Common myeloid progenitor, CD34-positive (primary cell): ENCODE results near the gene CD300E.

Experiments
- CTCF ChIA-PET: fragments of 350-600 bp; sonication (Branson Sonifier 250); formaldehyde crosslinking; loops from one replicate; lab custom pipeline; 2021; ENCODE audit warnings: antibody characterized with exemption; lab: Charles Lee
- POLR2A ChIA-PET: fragments of 350-600 bp; sonication (Branson Sonifier 250); formaldehyde crosslinking; loops from one replicate; lab custom pipeline; 2021; ENCODE audit warnings: antibody characterized with exemption; lab: Charles Lee
- DNase-seq, 3 donors: peaks; one replicate each; pipeline versions ENCODE4 v3.0.0 to v3.0.0-alpha.2; 2013
- H3K27ac ChIP-seq, 2 experiments: 1 replicate in 1 of 2; 2 replicates in 1 of 2; pipeline ENCODE4 v1.7.0; 2013; ENCODE audit warnings: inconsistent platforms in 2 of 2, low read length in 2 of 2, mild to moderate bottlenecking in 2 of 2, low read depth in 1 of 2, moderate library complexity in 1 of 2; ENCODE audit not compliant: severe bottlenecking in 2 of 2, insufficient read depth in 1 of 2, poor library complexity in 1 of 2
- H3K27me3 ChIP-seq, 5 experiments: replicated peaks in 2 of 5; 1 replicate in 3 of 5; 2 replicates in 2 of 5; pipeline versions ENCODE4 v1.6.1 to v1.7.0; 2013; ENCODE audit warnings: low read length in 4 of 5, mild to moderate bottlenecking in 2 of 5, moderate library complexity in 2 of 5, inconsistent platforms in 1 of 5; ENCODE audit not compliant: insufficient read depth in 5 of 5, control insufficient read depth in 4 of 5
- H3K36me3 ChIP-seq, 4 experiments: 1 replicate in 2 of 4; 2 replicates in 2 of 4; pipeline versions ENCODE4 v1.6.1 to v1.7.0; 2013; ENCODE audit warnings: low read length in 3 of 4, control low read depth in 1 of 4, mild to moderate bottlenecking in 1 of 4; ENCODE audit not compliant: control insufficient read depth in 4 of 4, insufficient read depth in 4 of 4
- H3K4me1 ChIP-seq, 4 experiments: 1 replicate in 3 of 4; 2 replicates in 1 of 4; pipeline versions ENCODE4 v1.6.1 to v1.7.1; 2013; ENCODE audit warnings: low read length in 3 of 4, mild to moderate bottlenecking in 3 of 4, control low read depth in 1 of 4, inconsistent platforms in 1 of 4, moderate library complexity in 1 of 4; ENCODE audit not compliant: control insufficient read depth in 4 of 4, insufficient read depth in 4 of 4; ENCODE audit errors: control extremely low read depth in 1 of 4
- H3K4me3 ChIP-seq, 7 experiments: 1 replicate in 4 of 7; 2 replicates in 3 of 7; pipeline versions ENCODE4 v1.5.1 to v1.7.0; 2013; ENCODE audit warnings: mild to moderate bottlenecking in 7 of 7, low read length in 6 of 7, moderate library complexity in 6 of 7, inconsistent platforms in 2 of 7, low read depth in 2 of 7, control low read depth in 1 of 7; ENCODE audit not compliant: insufficient read depth in 4 of 7, control insufficient read depth in 1 of 7; ENCODE audit errors: extremely low read depth in 1 of 7
- H3K9me3 ChIP-seq, 5 experiments: 1 replicate in 4 of 5; 2 replicates in 1 of 5; pipeline versions ENCODE4 v1.6.1 to v1.7.1; 2013; ENCODE audit warnings: low read length in 4 of 5, mild to moderate bottlenecking in 2 of 5, inconsistent platforms in 1 of 5, low read depth in 1 of 5, moderate library complexity in 1 of 5; ENCODE audit not compliant: control insufficient read depth in 4 of 5, insufficient read depth in 2 of 5; ENCODE audit errors: control extremely low read depth in 1 of 5
- WGBS: methylation state at CpG from one replicate; pipeline ENCODE4 v1.1.5; 2013; ENCODE audit not compliant: insufficient coverage; 5-methylcytosine and 5-hydroxymethylcytosine counted together

The CD300E gene

DNA sequence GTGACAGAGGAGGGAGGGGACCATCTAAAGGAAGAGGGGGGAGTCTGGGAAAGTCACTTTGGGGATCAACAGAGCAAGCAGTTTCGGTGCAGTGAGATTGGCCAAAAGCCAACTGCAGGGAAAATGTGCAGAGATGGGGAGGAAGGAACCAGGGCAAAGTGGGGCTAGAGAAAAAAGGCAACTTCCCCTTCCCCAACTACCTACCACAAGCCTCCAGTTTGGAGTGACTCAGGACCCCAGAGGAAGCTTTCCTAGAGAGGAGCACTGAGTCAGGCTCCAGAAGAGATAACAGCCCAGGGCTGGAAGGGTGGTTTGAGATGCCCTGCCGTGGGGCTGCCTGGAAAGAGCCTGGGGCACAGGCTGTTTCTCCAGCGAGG lies 24.5 kb downstream of the CD300E start:
- POLR2A ChIA-PET = no interaction called here
- WGBS = 0% methylated on average over 2 of the region's 3 CpGs
- DNase-seq = peak; percentile 33 to 70 (median 66)
- CTCF ChIA-PET = interaction anchor here (2.1 to 2.6 kb wide), 2 partner anchors 12 to 33 kb away, joined by 6 to 9 read pairs; no protein-coding TSS in a partner anchor
- Histone ChIP-seq H3K27ac (no peak overlapping the region), H3K4me1 (peaks cover 12 to 42% (median 27%) of the 10 kb centered on the region in 4 experiments), H3K36me3 (no peaks in the 10 kb centered on the region), H3K27me3 (no peaks in the 10 kb centered on the region), H3K4me3 (no peak overlapping the region), H3K9me3 (no peaks in the 10 kb centered on the region)

DNA sequence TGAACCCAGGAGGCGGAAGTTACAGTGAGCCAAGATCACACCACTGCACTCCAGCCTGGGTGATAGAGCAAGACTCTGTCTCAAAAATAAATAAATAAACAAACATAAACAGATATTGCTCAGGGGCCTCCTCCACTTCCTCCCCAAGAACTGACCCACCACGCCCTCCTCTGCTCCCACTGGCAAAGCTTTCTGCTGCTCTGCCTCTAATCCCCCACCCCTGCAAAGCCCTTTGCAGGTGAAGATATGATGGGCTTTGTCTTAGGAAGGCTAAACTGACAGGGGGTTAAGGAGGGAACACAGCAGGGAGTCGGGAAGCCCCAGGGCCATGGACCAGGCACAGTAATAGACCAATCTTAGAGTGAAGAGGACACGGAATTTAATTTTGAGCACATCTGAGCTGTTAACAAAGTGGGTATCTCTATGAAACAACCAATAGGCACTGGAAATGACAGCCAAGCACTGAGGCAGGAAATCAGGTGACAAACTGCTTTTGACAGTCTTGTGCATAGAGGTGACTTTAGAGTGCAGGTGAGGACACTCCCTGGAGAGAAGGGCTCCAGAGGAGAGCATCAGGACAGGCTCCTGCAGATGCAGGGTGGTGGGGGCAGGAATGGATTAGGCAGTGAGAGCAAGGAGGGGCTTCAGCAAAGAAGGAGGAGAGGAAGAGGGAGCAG lies 25.1 kb downstream of the CD300E start:
- POLR2A ChIA-PET = no interaction called here
- Histone ChIP-seq H3K36me3 (no peaks in the 10 kb centered on the region), H3K9me3 (no peaks in the 10 kb centered on the region), H3K27me3 (no peaks in the 10 kb centered on the region), H3K27ac (no peak overlapping the region), H3K4me3 (no peak overlapping the region), H3K4me1 (peaks cover 12 to 37% (median 25%) of the 10 kb centered on the region in 4 experiments)
- CTCF ChIA-PET = no interaction called here
- DNase-seq = no peak
- WGBS = 68% methylated on average over 2 of the region's 4 CpGs

DNA sequence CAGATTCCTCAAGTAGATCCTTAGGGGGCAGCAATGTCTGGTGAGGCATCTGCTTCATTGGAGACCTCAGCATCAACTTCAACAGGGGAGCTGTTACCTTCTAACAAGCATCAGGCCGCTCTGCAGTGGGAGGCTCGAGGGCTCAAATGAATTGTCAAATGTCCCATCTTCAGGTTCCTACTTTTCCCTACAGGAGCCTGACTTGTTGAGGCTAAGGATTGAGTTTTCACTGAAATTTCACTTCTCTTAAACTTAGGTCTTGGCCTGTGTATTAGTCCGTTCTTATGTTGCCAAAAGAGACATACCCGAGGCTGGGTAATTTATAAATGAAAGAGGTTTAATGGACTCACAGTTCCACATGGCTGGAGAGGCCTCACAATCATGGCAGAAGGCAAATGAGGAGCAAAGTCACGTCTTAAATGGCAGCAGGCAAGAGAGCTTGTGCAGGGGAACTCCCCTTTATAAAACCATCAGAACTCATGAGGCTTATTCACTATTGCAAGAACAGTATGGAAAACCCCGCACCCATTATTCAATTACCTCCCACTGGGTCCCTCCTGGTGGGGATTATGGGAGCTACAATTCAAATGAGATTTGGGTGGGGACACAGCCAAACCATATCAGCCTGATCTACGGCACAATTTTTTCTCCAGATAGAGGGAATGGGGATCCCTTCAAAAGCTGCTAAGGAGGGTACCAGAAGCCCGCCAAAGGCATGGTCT lies 26.3 kb downstream of the CD300E start:
- CTCF ChIA-PET = interaction anchor here (1.1 to 1.3 kb wide), 2 partner anchors 48 to 60 kb away, joined by 3 to 4 read pairs; no protein-coding TSS in a partner anchor
- Histone ChIP-seq H3K36me3 (no peaks in the 10 kb centered on the region), H3K4me1 (peaks cover 12 to 32% (median 22%) of the 10 kb centered on the region in 4 experiments), H3K27me3 (no peaks in the 10 kb centered on the region), H3K9me3 (no peaks in the 10 kb centered on the region), H3K27ac (no peak overlapping the region), H3K4me3 (no peak overlapping the region)
- 93% methylated on average over 7 of the region's 8 CpGs for WGBS
- POLR2A ChIA-PET = no interaction called here
- DNase-seq = no peak

DNA sequence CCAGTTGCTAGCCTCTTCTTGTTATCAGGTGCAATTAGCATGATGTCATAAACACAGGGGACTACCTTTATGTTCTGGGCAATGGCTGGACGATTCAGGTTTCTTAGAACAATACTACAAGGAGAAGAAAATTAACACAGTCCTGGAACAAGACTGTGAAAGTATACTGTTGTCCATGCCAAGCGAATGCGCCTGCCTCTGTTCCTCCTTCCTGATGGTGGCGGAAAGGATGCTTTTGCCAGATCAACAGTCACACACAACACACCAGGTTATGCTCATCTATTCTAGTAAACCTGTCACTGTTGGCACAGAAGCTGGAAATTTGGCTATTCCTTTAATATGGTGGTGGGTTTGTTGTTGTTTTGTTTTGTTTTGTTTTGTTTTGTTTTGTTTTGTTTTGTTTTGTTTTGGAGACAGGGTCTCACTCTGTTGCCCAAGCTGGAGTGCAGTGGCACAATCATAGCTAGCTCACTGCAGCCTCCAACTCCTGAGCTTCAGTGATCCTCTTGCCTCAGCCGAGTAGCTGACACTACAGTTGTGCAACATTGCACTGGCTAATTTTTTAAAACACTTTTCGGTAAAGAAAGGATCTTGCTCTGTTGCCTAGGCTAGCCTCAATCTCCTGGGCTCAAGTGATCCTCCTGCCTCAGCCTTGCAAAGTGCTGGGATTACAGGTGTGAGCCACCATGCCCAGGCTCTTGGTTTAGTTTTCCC lies 28.3 kb downstream of the CD300E start:
- ChIA-PET CTCF (interaction anchor here (1.3 kb wide), 1 partner anchor 22 kb away, joined by 5 read pairs; no protein-coding TSS in a partner anchor), POLR2A (no interaction called here)
- Histone ChIP-seq H3K4me3 (no peak overlapping the region), H3K27ac (no peak overlapping the region), H3K36me3 (no peaks in the 10 kb centered on the region), H3K27me3 (no peaks in the 10 kb centered on the region), H3K9me3 (no peaks in the 10 kb centered on the region), H3K4me1 (peaks cover 10 to 28% (median 26%) of the 10 kb centered on the region in 4 experiments)
- DNase-seq = no peak
- WGBS = 100% methylated on average over 2 of the region's 6 CpGs

DNA sequence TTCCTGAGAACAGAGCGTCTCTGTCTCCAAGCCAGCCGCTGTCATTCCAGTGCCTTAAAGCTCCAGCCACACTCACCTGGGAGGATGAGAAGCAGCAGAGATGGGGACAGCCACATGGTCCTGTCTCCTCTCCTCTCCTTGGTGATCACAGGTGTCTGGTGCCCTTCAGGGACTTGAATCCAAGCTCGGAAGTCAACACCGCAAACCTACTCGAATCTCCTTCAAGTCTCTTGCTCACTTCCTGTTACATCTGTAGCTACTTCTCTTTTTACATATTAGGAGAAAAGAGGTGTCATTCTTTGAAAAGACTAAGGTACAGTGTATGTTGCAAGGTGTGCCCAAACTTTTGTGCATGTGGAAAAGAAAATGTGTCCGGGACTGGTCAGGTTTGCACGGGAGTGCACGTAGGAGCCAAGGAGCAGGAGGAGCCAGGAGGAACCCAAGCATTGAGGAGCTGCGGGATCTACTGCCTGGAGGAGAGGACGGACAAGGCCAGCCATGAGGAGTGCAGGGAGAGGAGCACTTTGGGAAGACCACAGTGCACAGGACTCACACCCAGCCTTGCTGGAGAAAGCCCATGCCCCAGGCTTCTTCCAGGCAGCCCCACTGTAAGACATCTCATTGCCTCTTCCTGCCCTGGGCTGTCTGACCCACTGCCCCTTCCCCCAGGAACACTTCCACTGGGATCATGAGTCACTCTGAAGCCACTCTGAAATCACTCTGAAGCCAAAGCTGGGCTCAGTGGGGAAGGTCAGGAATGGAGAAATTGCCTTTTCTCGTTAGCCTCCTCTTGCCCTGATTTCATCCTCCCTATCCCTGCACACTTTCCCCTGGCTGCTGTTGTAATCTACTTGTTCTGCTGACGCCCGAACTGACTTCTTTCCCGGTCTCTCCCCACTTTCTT lies 31.2 kb downstream of the CD300E start, which contains the start of gene CD300LD:
Gene CD300LD (minus strand): TSS at position 197 of the 904 bp plus-strand sequence. CDS start 81 bp downstream, at position 116.
- Histone ChIP-seq H3K36me3 (no peaks in the 10 kb centered on the region), H3K27me3 (no peaks in the 10 kb centered on the region), H3K27ac (no peak within 1 kb of the TSS), H3K4me3 (no peak within 1 kb of the TSS), H3K4me1 (peaks cover 0 to 13% (median 8%) of the 10 kb centered on the region in 4 experiments), H3K9me3 (no peaks in the 10 kb centered on the region)
- POLR2A ChIA-PET = no interaction called here
- 95% methylated on average over 9 of the region's 14 CpGs for WGBS
- peak; percentile 50 to 88 (median 80) for DNase-seq
- CTCF ChIA-PET = interaction anchor here (0.7 to 5.4 kb wide), 8 partner anchors 8 to 224 kb away, joined by 3 to 24 read pairs (median 4); partner anchors contain the start of gene CD300H

- no peak for DNase-seq
- Histone ChIP-seq H3K4me1 (peaks cover 0 to 13% (median 8%) of the 10 kb centered on the region in 4 experiments), H3K27me3 (no peaks in the 10 kb centered on the region), H3K4me3 (no peak overlapping the region), H3K27ac (no peak overlapping the region), H3K36me3 (no peaks in the 10 kb centered on the region), H3K9me3 (no peaks in the 10 kb centered on the region)
- POLR2A ChIA-PET = interaction anchor here (0.7 kb wide), 1 partner anchor 22 kb away, joined by 6 read pairs; no protein-coding TSS in a partner anchor
- CTCF ChIA-PET = interaction anchor here (0.7 to 5.4 kb wide), 5 partner anchors 9 to 56 kb away, joined by 3 to 24 read pairs (median 7); partner anchors contain the start of gene CD300H
- 80% methylated on average over 1 of the region's 1 CpG for WGBS
Measured at GRCh38 chr17:74591503-74591902, 32.0 kb downstream of the CD300E start.
